ENCODE results near the gene UBE2R2.
A peak's percentile ranks its signal among the peaks of the same experiment; 100 is the strongest.

UBE2R2 gene

GRCh38 chr9:33877727-33878489 lies 60.9 kb downstream of the UBE2R2 start:
- CTCF ChIA-PET, result interaction anchor here (1.0 to 1.1 kb wide), 2 partner anchors 49 to 65 kb away, joined by 3 to 4 read pairs; no protein-coding TSS in a partner anchor

More at GRCh38 chr9:33877727-33878489, 60.9 kb downstream of the UBE2R2 start:
- no peaks in the 10 kb centered on the region for H3K36me3 ChIP-seq (ENCODE audit: control insufficient read depth in 2 of 2, insufficient read depth in 1 of 2, low read length in 2 of 2)
- peaks cover 8% of the 10 kb centered on the region for H3K4me1 ChIP-seq (ENCODE audit: control insufficient read depth, insufficient read depth, low read length)
- POLR2A ChIA-PET, result no interaction called here
- no peak overlapping the region for H3K27ac ChIP-seq (ENCODE audit: extremely low read depth, low read depth, low read length)
- no peak overlapping the region for H3K4me3 ChIP-seq (ENCODE audit: low read depth, low read length)
- H3K9me3 ChIP-seq (ENCODE audit: control insufficient read depth, insufficient read depth, low read depth, low read length), result no peaks in the 10 kb centered on the region
- TF ChIP-seq ZNF707 (tag by site-specific recombination; IDR thresholded peaks at IDR 0.05) (no peak), ZBTB11 (tag by site-specific recombination; conservative IDR thresholded peaks at IDR 0.05; ENCODE audit: low read depth) (no peak), ZNF843 (tag by site-specific recombination; IDR thresholded peaks at IDR 0.05) (no peak), ZNF623 (tag by site-specific recombination; IDR thresholded peaks at IDR 0.05) (no peak), TSHZ1 (tag by site-specific recombination; IDR thresholded peaks at IDR 0.05; ENCODE audit: borderline replicate concordance) (no peak), ZFHX2 (tag by site-specific recombination; conservative IDR thresholded peaks at IDR 0.05) (peak; percentile 23; the same call in 1 of the 2 replicates), ZNF354C (tag by site-specific recombination; IDR thresholded peaks at IDR 0.05; ENCODE audit: borderline replicate concordance, low read depth) (no peak), ZSCAN23 (tag by site-specific recombination; IDR thresholded peaks at IDR 0.05) (no peak), ZNF513 (tag by site-specific recombination; IDR thresholded peaks at IDR 0.05) (no peak), ZBTB7A (tag by site-specific recombination; IDR thresholded peaks at IDR 0.05; ENCODE audit: low read depth) (no peak), ZNF596 (tag by site-specific recombination; IDR thresholded peaks at IDR 0.05) (peak; percentile 84), ZNF664 (tag by site-specific recombination; IDR thresholded peaks at IDR 0.05) (peak; percentile 78), ZNF544 (tag by site-specific recombination; IDR thresholded peaks at IDR 0.05) (no peak), ATF2 (tag by site-specific recombination; IDR thresholded peaks at IDR 0.05; ENCODE audit: low read depth) (peak; percentile 25; the same call in 1 of the 2 replicates)
